NCI-H2107 treated with DMSO at 0.1 percent for 48 hours (cell line): ENCODE measurements around the gene FMO4.
"Not testable (repeated sequence)": the region's sequence is repeated elsewhere in the genome, so short reads cannot be mapped to it uniquely, and the experiment has no call there.

Experiments
- DNase-seq: peaks from one replicate; lab custom pipeline; 2025; ENCODE audit not compliant: unreplicated experiment; lab: John Stamatoyannopoulos, UW

Gene FMO4

GRCh38 chr1:171334024-171334640 is 20.1 kb downstream of the FMO4 start:
- DNase-seq, result no peak

GRCh38 chr1:171335964-171336363 is 22.0 kb downstream of the FMO4 start:
- no peak for DNase-seq

GRCh38 chr1:171339345-171339744 is 25.4 kb downstream of the FMO4 start:
- not testable (repeated sequence) for DNase-seq

- no peak for DNase-seq
These were observed 29.9 kb downstream of the FMO4 start for GRCh38 chr1:171343727-171344472.

- DNase-seq, result no peak
These were observed 30.5 kb downstream of the FMO4 start for GRCh38 chr1:171344473-171344820.

- no peak for DNase-seq
These were observed 31.6 kb downstream of the FMO4 start for GRCh38 chr1:171345536-171345935.

- no peak for DNase-seq
These were observed 32.9 kb downstream of the FMO4 start for GRCh38 chr1:171346881-171347280.

- DNase-seq, result no peak
These were observed 36.6 kb downstream of the FMO4 start for GRCh38 chr1:171350594-171350993.

GRCh38 chr1:171351961-171352360 is 38.0 kb downstream of the FMO4 start:
- no peak for DNase-seq

GRCh38 chr1:171352554-171352953 is 38.6 kb downstream of the FMO4 start:
- DNase-seq, result no peak

- no peak for DNase-seq
These were observed 41.7 kb downstream of the FMO4 start for GRCh38 chr1:171355727-171356126.

GRCh38 chr1:171357179-171357578 is 43.2 kb downstream of the FMO4 start:
- no peak for DNase-seq

- not testable (repeated sequence) for DNase-seq
These were observed 45.3 kb downstream of the FMO4 start for GRCh38 chr1:171359355-171359648.

- DNase-seq, result not testable (repeated sequence)
These were observed 45.9 kb downstream of the FMO4 start for GRCh38 chr1:171359731-171360527.

GRCh38 chr1:171366085-171366484 is 52.1 kb downstream of the FMO4 start:
- no peak for DNase-seq

GRCh38 chr1:171366816-171367215 is 52.8 kb downstream of the FMO4 start:
- DNase-seq, result no peak

GRCh38 chr1:171367436-171367835 is 53.5 kb downstream of the FMO4 start:
- DNase-seq, result no peak

GRCh38 chr1:171372418-171373084 is 58.6 kb downstream of the FMO4 start:
- no peak for DNase-seq

GRCh38 chr1:171373357-171374122 is 59.6 kb downstream of the FMO4 start:
- DNase-seq, result not testable (repeated sequence)

GRCh38 chr1:171379846-171380245 is 65.9 kb downstream of the FMO4 start:
- no peak for DNase-seq

- DNase-seq, result no peak
These were observed 67.9 kb downstream of the FMO4 start for GRCh38 chr1:171381866-171382210.
